ENCODE measurements around the gene TEAD4.

DNA sequence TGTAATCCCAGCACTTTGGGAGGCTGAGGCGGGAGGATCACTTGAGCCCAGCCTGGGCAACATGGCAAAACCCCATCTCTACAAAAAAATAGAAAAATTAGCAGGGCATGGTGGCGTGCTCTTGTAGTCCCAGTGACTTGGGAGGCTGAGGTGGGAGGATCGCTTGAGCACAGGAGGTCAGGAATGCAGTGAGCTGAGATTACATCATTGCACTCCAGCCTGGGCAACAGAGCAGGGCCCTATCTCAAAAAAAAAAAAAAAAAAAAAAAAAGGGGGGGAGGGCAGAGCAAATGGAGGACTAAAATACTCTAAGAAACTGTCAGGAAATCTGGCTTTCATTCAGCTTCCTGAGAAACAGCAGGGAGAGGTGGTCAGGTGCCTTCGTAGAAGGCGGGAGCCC, 86.3 kb downstream of the TEAD4 start:
- TF ChIP-seq, protein P1, sequence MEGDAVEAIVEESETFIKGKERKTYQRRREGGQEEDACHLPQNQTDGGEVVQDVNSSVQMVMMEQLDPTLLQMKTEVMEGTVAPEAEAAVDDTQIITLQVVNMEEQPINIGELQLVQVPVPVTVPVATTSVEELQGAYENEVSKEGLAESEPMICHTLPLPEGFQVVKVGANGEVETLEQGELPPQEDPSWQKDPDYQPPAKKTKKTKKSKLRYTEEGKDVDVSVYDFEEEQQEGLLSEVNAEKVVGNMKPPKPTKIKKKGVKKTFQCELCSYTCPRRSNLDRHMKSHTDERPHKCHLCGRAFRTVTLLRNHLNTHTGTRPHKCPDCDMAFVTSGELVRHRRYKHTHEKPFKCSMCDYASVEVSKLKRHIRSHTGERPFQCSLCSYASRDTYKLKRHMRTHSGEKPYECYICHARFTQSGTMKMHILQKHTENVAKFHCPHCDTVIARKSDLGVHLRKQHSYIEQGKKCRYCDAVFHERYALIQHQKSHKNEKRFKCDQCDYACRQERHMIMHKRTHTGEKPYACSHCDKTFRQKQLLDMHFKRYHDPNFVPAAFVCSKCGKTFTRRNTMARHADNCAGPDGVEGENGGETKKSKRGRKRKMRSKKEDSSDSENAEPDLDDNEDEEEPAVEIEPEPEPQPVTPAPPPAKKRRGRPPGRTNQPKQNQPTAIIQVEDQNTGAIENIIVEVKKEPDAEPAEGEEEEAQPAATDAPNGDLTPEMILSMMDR (IDR thresholded peaks at IDR 0.05; ENCODE audit: insufficient read depth, low read length, poor library complexity, severe bottlenecking) = no peak
- no peak for TF ChIP-seq EZH2phosphoT487 (conservative IDR thresholded peaks at IDR 0.05; ENCODE audit: low read length)
